ENCODE data around the gene LFNG. TPM values are rescaled to one million over a fixed set of nuclear protein-coding genes. Genes with fewer than 3 reads are reported as not detected.
A peak's percentile ranks its signal among the peaks of the same experiment; 100 is the strongest.

Gene LFNG
- total RNA-seq, 1 donor from 2014 or later, result 95.8 TPM

GRCh38 chr7:2553831-2554581, 34.4 kb downstream of the LFNG start:
- Mint-ChIP-seq H3K36me3 (ENCODE audit: low read depth) (peaks cover 24% of the 10 kb centered on the region), H3K4me3 (peak overlapping the region; percentile 87), H3K27me3 (no peaks in the 10 kb centered on the region), H3K9me3 (no peaks in the 10 kb centered on the region), H3K27ac (peak overlapping the region; percentile 79), H3K4me1 (peaks cover 40% of the 10 kb centered on the region)
- intact Hi-C loops (cut with micrococcal nuclease), result no loop called here
- DNase-seq (no peak), ATAC-seq (ENCODE audit: low read depth) (no peak)
- ChIA-PET CTCF (interaction anchor here (1.2 kb wide), 1 partner anchor 42 kb away, joined by 3 read pairs; no protein-coding TSS in a partner anchor), POLR2A (interaction anchor here (0.6 to 2.2 kb wide), 6 partner anchors 24 to 99 kb away, joined by 3 to 21 read pairs (median 3); no protein-coding TSS in a partner anchor)
- TF ChIP-seq CTCF (IDR thresholded peaks at IDR 0.05), result no peak

DNA sequence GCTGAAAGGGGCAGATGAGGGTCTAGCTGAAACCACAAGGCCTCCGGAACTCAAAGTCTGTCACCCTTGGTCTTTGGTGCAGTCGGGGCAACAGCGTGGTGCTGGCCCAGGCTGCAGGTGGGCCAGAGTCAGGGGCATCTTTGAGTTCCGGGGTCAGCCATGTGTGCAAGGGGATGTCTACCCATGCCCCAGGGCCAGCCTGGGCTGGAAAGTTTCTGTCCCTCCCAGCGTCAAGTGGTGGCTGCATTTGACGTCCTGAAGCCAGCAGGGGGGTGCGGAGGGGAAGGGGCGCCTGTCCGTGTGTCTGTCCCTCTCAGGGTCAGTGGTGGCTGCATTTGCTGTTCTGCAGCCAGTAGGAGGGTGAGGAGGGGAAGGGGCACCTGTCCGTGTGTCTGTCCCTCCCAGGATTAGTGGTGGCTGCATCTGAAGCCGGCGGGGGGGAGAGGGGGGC, 35.1 kb downstream of the LFNG start:
- ChIA-PET CTCF (interaction anchor here (1.2 kb wide), 1 partner anchor 43 kb away, joined by 3 read pairs; no protein-coding TSS in a partner anchor), POLR2A (interaction anchor here (0.7 to 2.2 kb wide), 5 partner anchors 19 to 43 kb away, joined by 3 to 21 read pairs (median 3); no protein-coding TSS in a partner anchor)
- DNase-seq (no peak), ATAC-seq (ENCODE audit: low read depth) (no peak)
- no peak for TF ChIP-seq CTCF (IDR thresholded peaks at IDR 0.05)
- peaks cover 18% of the 10 kb centered on the region for H3K36me3 Mint-ChIP-seq (ENCODE audit: low read depth)
- peak overlapping the region; percentile 79 for H3K27ac Mint-ChIP-seq
- peaks cover 39% of the 10 kb centered on the region for H3K4me1 Mint-ChIP-seq
- H3K9me3 Mint-ChIP-seq, result no peaks in the 10 kb centered on the region
- H3K4me3 Mint-ChIP-seq, result peak overlapping the region; percentile 87
- intact Hi-C loops (cut with micrococcal nuclease), result loop anchor here (1.0 to 5.0 kb wide), 6 partner anchors 24 to 202 kb away; partner anchors contain the start of genes EIF3B and TTYH3
- no peaks in the 10 kb centered on the region for H3K27me3 Mint-ChIP-seq

GRCh38 chr7:2555121-2556052, 35.8 kb downstream of the LFNG start, which contains the start of gene BRAT1:
Gene BRAT1, minus strand, starts transcription at chr7:2555524. Its CDS starts 1,093 bp downstream, at chr7:2554431.
- ATAC-seq (ENCODE audit: low read depth) (peak; percentile 86), DNase-seq (peak; percentile 89)
- Mint-ChIP-seq H3K27ac (peak within 1 kb of the TSS; percentile 92), H3K9me3 (no peaks in the 10 kb centered on the region), H3K4me1 (peaks cover 45% of the 10 kb centered on the region), H3K27me3 (no peaks in the 10 kb centered on the region), H3K4me3 (peak within 1 kb of the TSS; percentile 87), H3K36me3 (ENCODE audit: low read depth) (peaks cover 15% of the 10 kb centered on the region)
- POLR2A ChIA-PET, result interaction anchor here (0.7 to 2.8 kb wide), 8 partner anchors 20 to 155 kb away, joined by 3 to 26 read pairs (median 10); partner anchors contain the start of gene LFNG
- CTCF ChIA-PET, result interaction anchor here (1.0 kb wide), 1 partner anchor 53 kb away, joined by 3 read pairs; no protein-coding TSS in a partner anchor
- intact Hi-C loops (cut with micrococcal nuclease), result loop anchor here (1.0 to 5.0 kb wide), 6 partner anchors 25 to 203 kb away; partner anchors contain the start of genes EIF3B and TTYH3
- no peak for TF ChIP-seq CTCF (IDR thresholded peaks at IDR 0.05)

DNA sequence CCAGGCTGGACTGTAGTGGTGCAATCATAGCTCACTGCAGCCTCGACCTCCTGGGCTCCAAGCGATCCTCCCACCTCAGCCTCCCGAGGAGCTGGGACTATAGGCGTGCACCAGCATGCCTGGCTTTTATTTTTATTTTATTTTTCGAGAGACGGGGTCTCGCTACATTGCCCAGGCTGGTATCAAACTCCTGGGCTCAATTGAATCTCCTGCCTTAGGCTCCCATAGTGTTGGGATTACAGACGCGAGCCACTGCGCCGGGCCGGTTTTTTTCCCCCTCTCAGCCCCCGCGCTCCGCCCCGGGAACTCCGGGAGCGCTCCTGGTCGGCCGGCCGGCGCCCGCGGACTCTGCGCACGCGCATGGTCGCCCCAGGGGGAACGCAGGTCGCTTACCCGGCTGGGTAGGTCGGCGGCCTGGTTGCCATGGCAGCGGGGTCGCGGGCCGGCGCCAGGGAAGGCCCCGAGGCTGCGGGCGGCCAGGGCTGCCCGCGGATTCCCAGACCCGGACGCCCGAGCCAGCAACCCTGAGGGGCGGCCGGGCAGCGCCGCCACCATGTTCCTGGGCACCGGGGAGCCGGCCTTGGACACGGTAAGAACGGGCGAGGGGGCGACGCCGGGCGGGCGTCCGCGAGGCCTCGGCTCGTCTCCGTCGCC, 39.2 kb downstream of the LFNG start, which contains the start of gene IQCE:
Gene IQCE, plus strand, starts transcription at position 351 of the 654 bp plus-strand sequence. Its CDS starts 203 bp downstream, at position 554.
- peaks cover 2% of the 10 kb centered on the region for H3K36me3 Mint-ChIP-seq (ENCODE audit: low read depth)
- ChIA-PET CTCF (interaction anchor here (1.0 kb wide), 2 partner anchors 122 to 151 kb away, joined by 3 to 4 read pairs; no protein-coding TSS in a partner anchor), POLR2A (interaction anchor here (0.6 to 2.1 kb wide), 11 partner anchors 29 to 1016 kb away, joined by 3 to 17 read pairs (median 6); partner anchors contain the start of gene TTYH3)
- peaks cover 38% of the 10 kb centered on the region for H3K4me1 Mint-ChIP-seq
- peak; percentile 58 for ATAC-seq (ENCODE audit: low read depth)
- H3K9me3 Mint-ChIP-seq, result no peaks in the 10 kb centered on the region
- H3K4me3 Mint-ChIP-seq, result peak within 1 kb of the TSS; percentile 79
- H3K27ac Mint-ChIP-seq, result no peak within 1 kb of the TSS
- intact Hi-C loops (cut with micrococcal nuclease), result loop anchor here (1.0 to 5.0 kb wide), 3 partner anchors 29 to 286 kb away; partner anchors contain the start of genes EIF3B and GNA12
- DNase-seq, result peak; percentile 95
- TF ChIP-seq CTCF (IDR thresholded peaks at IDR 0.05), result no peak
- H3K27me3 Mint-ChIP-seq, result no peaks in the 10 kb centered on the region
